A673 (cell line): ENCODE results near the gene UNC5A. TPM values are rescaled to one million over a fixed set of nuclear protein-coding genes. Genes with fewer than 3 reads are reported as not detected.

Experiments used
- BruUV-seq: library from RNA; stranded (reverse); fragments of 400-500 nt; replicated peaks from 2 replicates; lab custom pipeline; 2021; lab: Mats Ljungman, UMichigan
- CTCF ChIA-PET: fragments of 300-600 bp; sonication (Branson Sonifier 250); formaldehyde crosslinking; loops from one replicate; lab custom pipeline; 2022; ENCODE audit warnings: antibody characterized with exemption; lab: Charles Lee
- POLR2A ChIA-PET: fragments of 300-600 bp; sonication (Branson Sonifier 250); formaldehyde crosslinking; loops from one replicate; lab custom pipeline; 2022; ENCODE audit warnings: antibody characterized with exemption; ENCODE audit not compliant: low non-redundant PET; lab: Charles Lee
- DNase-seq: peaks from one replicate; pipeline ENCODE4 v3.0.0-alpha.2; 2015; ENCODE audit warnings: low spot score
- H3K27ac ChIP-seq: fragments of 200-600 bp; sonication (generic); 2 replicates; pipeline ENCODE4 v1.5.1; 2016; ENCODE audit warnings: mixed run types, low read depth, mild to moderate bottlenecking, mixed read lengths, antibody characterized with exemption, low read length; ENCODE audit not compliant: poor library complexity, severe bottlenecking
- H3K27me3 ChIP-seq: fragments of 200-600 bp; sonication (generic); replicated peaks from 2 replicates; pipeline ENCODE4 v1.6.1; 2017; ENCODE audit warnings: mixed run types, low read depth, mild to moderate bottlenecking, mixed read lengths, antibody characterized with exemption, low read length; ENCODE audit not compliant: insufficient read depth, poor library complexity
- H3K36me3 ChIP-seq: fragments of 200-600 bp; sonication (generic); 2 replicates; pipeline ENCODE4 v1.6.1; 2016; ENCODE audit warnings: mixed run types, mild to moderate bottlenecking, mixed read lengths, antibody characterized with exemption, low read length; ENCODE audit not compliant: insufficient read depth, poor library complexity, severe bottlenecking
- H3K4me1 ChIP-seq: fragments of 200-600 bp; sonication (generic); 2 replicates; pipeline ENCODE4 v1.6.1; 2017; ENCODE audit warnings: mixed run types, mild to moderate bottlenecking, mixed read lengths, antibody characterized with exemption, low read length; ENCODE audit not compliant: insufficient read depth, poor library complexity, severe bottlenecking
- H3K4me3 ChIP-seq: fragments of 200-600 bp; sonication (generic); 2 replicates; pipeline ENCODE4 v1.5.1; 2016; ENCODE audit warnings: low read depth, mixed run types, mild to moderate bottlenecking, mixed read lengths, low read length; ENCODE audit not compliant: poor library complexity, severe bottlenecking
- H3K9me3 ChIP-seq: fragments of 200-600 bp; sonication (generic); 2 replicates; pipeline ENCODE4 v1.6.1; 2016; ENCODE audit warnings: mixed run types, low read depth, mild to moderate bottlenecking, mixed read lengths, antibody characterized with exemption, low read length; ENCODE audit not compliant: poor library complexity, severe bottlenecking
- CTCF ChIP-seq: fragments of 300-800, 200-600 bp; sonication (generic); conservative IDR thresholded peaks from 2 replicates; pipeline ENCODE4 v1.5.1; 2017; ENCODE audit warnings: low read depth, mild to moderate bottlenecking, antibody characterized with exemption, low read length, moderate library complexity, mixed read lengths
- EZH2 ChIP-seq: fragments of 200-600 bp; sonication (generic); IDR thresholded peaks from 2 replicates; pipeline ENCODE4 v1.6.1; 2017; ENCODE audit warnings: borderline replicate concordance, low read depth, mild to moderate bottlenecking, mixed read lengths, antibody characterized with exemption, low read length; ENCODE audit not compliant: poor library complexity, severe bottlenecking
- intact Hi-C: fragments of 100-400 bp; cut with micrococcal nuclease; formaldehyde crosslinking; loops from one replicate; pipeline ENCODE4 v1.10.0; 2022; ENCODE audit not compliant: unreplicated experiment
- total RNA-seq: library from RNA; stranded (reverse); gene quantifications from 2 replicates; pipeline ENCODE4 v1.2.3, GENCODE V29; 2021

The UNC5A gene
- total RNA-seq, 1 experiment from 2014 or later: 7.5 TPM

GRCh38 chr5:176873541-176874172, 63.3 kb downstream of the UNC5A start:
- Histone ChIP-seq H3K27me3 (no peaks in the 10 kb centered on the region), H3K36me3 (no peaks in the 10 kb centered on the region), H3K27ac (no peak overlapping the region), H3K4me1 (no peaks in the 10 kb centered on the region), H3K4me3 (no peak overlapping the region), H3K9me3 (no peaks in the 10 kb centered on the region)
- POLR2A ChIA-PET: no interaction called here
- intact Hi-C loops: no loop called here
- CTCF ChIA-PET: no interaction called here
- BruUV-seq: no TSS peak
- DNase-seq: no peak
- TF ChIP-seq EZH2 (no peak), CTCF (no peak)

GRCh38 chr5:176874198-176874780, 63.9 kb downstream of the UNC5A start:
- no TSS peak for BruUV-seq
- no peaks in the 10 kb centered on the region for H3K4me1 ChIP-seq
- CTCF ChIA-PET: no interaction called here

DNA sequence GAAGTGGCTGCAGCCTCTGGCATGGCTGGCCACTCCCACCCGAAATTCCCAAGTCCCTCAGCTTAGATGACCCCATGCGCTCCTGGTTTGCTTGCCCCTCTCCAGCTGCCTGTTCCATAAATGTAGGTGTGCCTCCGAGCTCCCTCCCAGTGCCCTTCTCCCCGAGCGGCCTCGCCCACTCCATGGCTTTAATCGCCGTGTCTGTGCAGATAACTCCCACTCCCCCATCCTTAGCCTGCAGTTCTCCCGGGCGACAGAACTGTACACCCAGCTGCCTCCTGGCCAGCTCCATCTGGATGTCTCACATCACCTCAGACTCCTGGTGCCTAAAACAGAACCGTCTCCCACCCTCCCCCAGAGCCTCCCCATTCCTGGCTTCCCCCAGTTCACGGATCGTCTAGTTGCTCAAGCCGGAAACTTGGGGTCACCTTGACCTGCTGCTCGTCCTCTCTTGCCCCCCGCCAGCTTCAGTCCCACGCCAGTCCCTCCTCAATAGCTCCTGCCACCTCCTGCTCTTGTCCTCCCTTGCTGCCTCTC, 64.7 kb downstream of the UNC5A start:
- ChIA-PET CTCF (no interaction called here), POLR2A (no interaction called here)
- no peak overlapping the region for H3K27ac ChIP-seq
- intact Hi-C loops: no loop called here
- no peaks in the 10 kb centered on the region for H3K27me3 ChIP-seq
- H3K4me1 ChIP-seq: no peaks in the 10 kb centered on the region
- TF ChIP-seq EZH2 (no peak), CTCF (no peak)
- no peak for DNase-seq
- H3K36me3 ChIP-seq: no peaks in the 10 kb centered on the region
- H3K9me3 ChIP-seq: no peaks in the 10 kb centered on the region
- no peak overlapping the region for H3K4me3 ChIP-seq
- no TSS peak for BruUV-seq

More at GRCh38 chr5:176874198-176874780, 63.9 kb downstream of the UNC5A start:
- no peaks in the 10 kb centered on the region for H3K9me3 ChIP-seq
- intact Hi-C loops: no loop called here
- no peak overlapping the region for H3K27ac ChIP-seq
- POLR2A ChIA-PET: no interaction called here
- no peak for DNase-seq
- no peaks in the 10 kb centered on the region for H3K27me3 ChIP-seq
- H3K36me3 ChIP-seq: no peaks in the 10 kb centered on the region
- no peak overlapping the region for H3K4me3 ChIP-seq
- no peak for TF ChIP-seq CTCF
- no peak for TF ChIP-seq EZH2
